Upper lobe of right lung (tissue), 1 donor: ENCODE measurements around the gene UQCRQ. TPM values are rescaled to one million over a fixed set of nuclear protein-coding genes. Genes with fewer than 3 reads are reported as not detected.

Experiments used
- ATAC-seq: fragments of 200-7000 bp; cut with Tn5 transposase; one replicate; pipeline ENCODE4 v1.9.1; 2020; ENCODE audit warnings: mild to moderate bottlenecking, moderate library complexity
- DNase-seq: peaks from one replicate; pipeline ENCODE4 v3.0.0-alpha.2; 2020
- H3K27ac ChIP-seq: fragments of 200-600 bp; one replicate; pipeline ENCODE4 v1.8.0; 2022
- H3K27me3 ChIP-seq: fragments of 200-600 bp; one replicate; pipeline ENCODE4 v1.8.0; 2022; ENCODE audit warnings: mild to moderate bottlenecking
- H3K36me3 ChIP-seq: fragments of 200-600 bp; one replicate; pipeline ENCODE4 v1.8.0; 2022
- H3K4me1 ChIP-seq: fragments of 200-600 bp; one replicate; pipeline ENCODE4 v1.8.0; 2022
- H3K4me3 ChIP-seq: fragments of 200-600 bp; one replicate; pipeline ENCODE4 v1.8.0; 2022; ENCODE audit warnings: mild to moderate bottlenecking
- H3K9me3 ChIP-seq: fragments of 200-600 bp; one replicate; pipeline ENCODE4 v1.8.0; 2022
- CTCF ChIP-seq: fragments of 200-600 bp; IDR thresholded peaks from one replicate; pipeline ENCODE4 v1.8.0; 2022; ENCODE audit warnings: antibody characterized with exemption
- intact Hi-C: fragments of 100-400 bp; cut with DNase I; formaldehyde crosslinking; loops from one replicate; pipeline ENCODE4 v1.11.0; 2022
- total RNA-seq: library from RNA; stranded (reverse); fragmentation: NEBNext Ultra II Directional; extraction: Animal tissue kit (Norgen Biotek cat#: 25700); gene quantifications from one replicate; pipeline ENCODE4 v1.2.1, GENCODE V29; 2021
- donor health status: DM: no; HTN: yes; CAD: no; lungs with severe emphysema.

The UQCRQ gene
- total RNA-seq, 1 donor from 2014 or later: 256 TPM

- no peak overlapping the region for H3K4me3 ChIP-seq
- peaks cover 37% of the 10 kb centered on the region for H3K36me3 ChIP-seq
- no peaks in the 10 kb centered on the region for H3K27me3 ChIP-seq
- ATAC-seq (peak; percentile 81), DNase-seq (no peak)
- no peak overlapping the region for H3K27ac ChIP-seq
- no peaks in the 10 kb centered on the region for H3K9me3 ChIP-seq
- intact Hi-C loops: no loop called here
- TF ChIP-seq CTCF: peak; percentile 13
- no peaks in the 10 kb centered on the region for H3K4me1 ChIP-seq
Observed at GRCh38 chr5:132905938-132906337, 39.5 kb downstream of the UQCRQ start.

DNA sequence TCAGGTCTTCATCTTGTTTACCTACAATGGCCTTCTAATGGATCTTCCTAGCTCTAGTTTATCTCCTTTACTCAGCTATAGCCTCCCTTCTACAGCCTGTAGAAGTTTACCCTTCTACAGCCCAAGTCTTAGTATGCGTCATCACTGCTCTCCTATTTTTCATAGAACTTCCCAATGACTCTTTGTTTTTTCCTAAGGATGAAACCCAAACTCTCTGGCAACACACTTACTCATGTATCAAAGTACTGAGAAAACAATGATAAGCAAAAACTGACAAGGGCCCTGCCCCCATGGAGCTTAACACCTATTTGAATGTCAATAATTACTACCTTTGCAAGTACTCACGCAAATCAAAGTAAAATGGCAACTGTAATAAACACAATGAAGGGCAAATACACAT lies 40.7 kb downstream of the UQCRQ start:
- Histone ChIP-seq H3K4me1 (no peaks in the 10 kb centered on the region), H3K9me3 (no peaks in the 10 kb centered on the region), H3K27ac (no peak overlapping the region), H3K27me3 (no peaks in the 10 kb centered on the region), H3K4me3 (no peak overlapping the region), H3K36me3 (peaks cover 32% of the 10 kb centered on the region)
- no peak for ATAC-seq
- no peak for TF ChIP-seq CTCF
- intact Hi-C loops: no loop called here
- no peak for DNase-seq

GRCh38 chr5:132909702-132910101 lies 43.3 kb downstream of the UQCRQ start:
- H3K36me3 ChIP-seq: peaks cover 30% of the 10 kb centered on the region
- TF ChIP-seq CTCF: no peak
- DNase-seq (no peak), ATAC-seq (no peak)
- H3K4me1 ChIP-seq: no peaks in the 10 kb centered on the region
- H3K4me3 ChIP-seq: no peak overlapping the region
- H3K9me3 ChIP-seq: no peaks in the 10 kb centered on the region
- intact Hi-C loops: no loop called here
- no peaks in the 10 kb centered on the region for H3K27me3 ChIP-seq
- H3K27ac ChIP-seq: no peak overlapping the region

DNA sequence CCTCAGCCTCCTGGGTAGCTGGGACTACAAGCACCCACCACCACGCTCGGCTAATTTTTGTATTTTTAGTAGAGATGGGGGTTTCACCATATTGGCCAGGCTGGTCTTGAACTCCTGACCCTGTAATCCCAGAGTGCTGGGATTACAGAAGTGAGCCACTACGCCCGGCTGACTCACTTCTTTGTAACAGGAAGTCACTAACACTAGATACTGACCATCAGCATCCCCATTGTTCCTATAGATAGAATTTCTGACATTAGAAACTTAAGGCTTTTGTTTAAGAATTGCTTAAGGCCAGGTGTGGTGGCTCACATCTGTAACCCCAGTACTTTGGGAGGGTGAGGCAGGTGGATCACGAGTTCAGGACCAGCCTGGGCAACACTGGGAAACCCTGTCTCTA lies 49.2 kb downstream of the UQCRQ start:
- DNase-seq: no peak
- ATAC-seq: no peak
- no peaks in the 10 kb centered on the region for H3K4me1 ChIP-seq
- TF ChIP-seq CTCF: no peak
- peaks cover 60% of the 10 kb centered on the region for H3K36me3 ChIP-seq
- H3K27me3 ChIP-seq: no peaks in the 10 kb centered on the region
- no peak overlapping the region for H3K4me3 ChIP-seq
- H3K27ac ChIP-seq: no peak overlapping the region
- no peaks in the 10 kb centered on the region for H3K9me3 ChIP-seq
- intact Hi-C loops: no loop called here

- Histone ChIP-seq H3K4me1 (no peaks in the 10 kb centered on the region), H3K27me3 (no peaks in the 10 kb centered on the region), H3K36me3 (peaks cover 64% of the 10 kb centered on the region), H3K9me3 (no peaks in the 10 kb centered on the region), H3K4me3 (no peak overlapping the region), H3K27ac (no peak overlapping the region)
- intact Hi-C loops: no loop called here
- no peak for TF ChIP-seq CTCF
- no peak for ATAC-seq
- no peak for DNase-seq
Observed at GRCh38 chr5:132916086-132916485, 49.6 kb downstream of the UQCRQ start.

Other genes starting within 250 kb of the UQCRQ start
- gene IL13, start 208.5 kb upstream of the UQCRQ start, total RNA-seq: not detected
- gene IL4, start 192.7 kb upstream of the UQCRQ start, total RNA-seq: not detected
- gene KIF3A, start 129.1 kb upstream of the UQCRQ start, total RNA-seq: 10.5 TPM
- gene CCNI2, start 119.2 kb upstream of the UQCRQ start, total RNA-seq: 0.55 TPM
- gene SEPTIN8, start 89.4 kb upstream of the UQCRQ start, total RNA-seq: 42.6 TPM
- not detected for gene SOWAHA, start 53.3 kb upstream of the UQCRQ start, total RNA-seq
- gene SHROOM1, start 36.0 kb upstream of the UQCRQ start, total RNA-seq: 24.2 TPM
- gene GDF9, start 173 bp upstream of the UQCRQ start, total RNA-seq: 0.46 TPM
- 0.69 TPM for gene LEAP2, start 7.0 kb downstream of the UQCRQ start, total RNA-seq
- 76.9 TPM for gene AFF4, start 97.0 kb downstream of the UQCRQ start, total RNA-seq
- gene ZCCHC10, start 159.9 kb downstream of the UQCRQ start, total RNA-seq: 17.0 TPM
- gene HSPA4, start 185.4 kb downstream of the UQCRQ start, total RNA-seq: 64.1 TPM